B cell (primary cell): ENCODE results near the gene GRM3. TPM values are rescaled to one million over a fixed set of nuclear protein-coding genes. Genes with fewer than 3 reads are reported as not detected.

Experiments
- ATAC-seq: fragments of 200-7000 bp; cut with Tn5 transposase; one replicate; pipeline ENCODE4 v1.10.0; 2021; ENCODE audit warnings: low read depth, mild to moderate bottlenecking, moderate number of reproducible peaks, moderate library complexity
- CTCF ChIA-PET: fragments of 350-600 bp; sonication (Branson Sonifier 250); formaldehyde crosslinking; loops from one replicate; lab custom pipeline; 2021; ENCODE audit warnings: antibody characterized with exemption, inconsistent platforms; lab: Charles Lee
- POLR2A ChIA-PET: fragments of 350-600 bp; sonication (Branson Sonifier 250); formaldehyde crosslinking; loops from one replicate; lab custom pipeline; 2021; ENCODE audit warnings: antibody characterized with exemption; lab: Charles Lee
- DNase-seq: peaks from one replicate; pipeline ENCODE4 v3.0.0; 2013
- H2AFZ ChIP-seq: 2 replicates; pipeline ENCODE4 v1.6.1; 2012; ENCODE audit warnings: mild to moderate bottlenecking, low read depth, low read length; ENCODE audit not compliant: insufficient read depth, poor library complexity, severe bottlenecking
- H3K27ac ChIP-seq, 2 donors: 1 replicate in 1 of 2; 2 replicates in 1 of 2; pipeline ENCODE4 v1.5.1; 2012 to 2013; ENCODE audit warnings: low read length in 2 of 2, mild to moderate bottlenecking in 2 of 2, moderate library complexity in 1 of 2
- H3K27me3 ChIP-seq, 4 experiments: fragments of 200-600 bp in 1 of 4; sonication (generic) in 1 of 4; replicated peaks in 1 of 4; 1 replicate in 2 of 4; 2 replicates in 2 of 4; pipeline versions ENCODE4 v1.6.1 to v1.7.0; 2013 to 2016; ENCODE audit warnings: low read length in 3 of 4, mild to moderate bottlenecking in 2 of 4, mixed read lengths in 1 of 4, moderate library complexity in 1 of 4; ENCODE audit not compliant: insufficient read depth in 4 of 4, control insufficient read depth in 3 of 4; ENCODE audit errors: control extremely low read depth in 1 of 4
- H3K36me3 ChIP-seq, 2 experiments: replicated peaks in 1 of 2; 1 replicate in 1 of 2; 2 replicates in 1 of 2; pipeline versions ENCODE4 v1.6.1 to v1.7.1; 2013; ENCODE audit warnings: low read length in 1 of 2; ENCODE audit not compliant: insufficient read depth in 2 of 2, control insufficient read depth in 1 of 2; ENCODE audit errors: control extremely low read depth in 1 of 2, extremely low read depth in 1 of 2
- H3K4me1 ChIP-seq, 2 donors: fragments of 200-600 bp in 1 of 2; sonication (generic) in 1 of 2; 1 replicate in 1 of 2; 2 replicates in 1 of 2; pipeline versions ENCODE4 v1.5.1 to v1.6.1; 2013 to 2017; ENCODE audit warnings: low read length in 2 of 2; ENCODE audit not compliant: control insufficient read depth in 2 of 2, insufficient read depth in 2 of 2
- H3K4me2 ChIP-seq: replicated peaks from 2 replicates; pipeline ENCODE3; 2012; ENCODE audit warnings: mild to moderate bottlenecking, low read depth, low read length; ENCODE audit not compliant: poor library complexity, severe bottlenecking
- H3K4me3 ChIP-seq, 5 experiments: fragments of 200-600 bp in 1 of 5; sonication (generic) in 1 of 5; 1 replicate in 3 of 5; 2 replicates in 2 of 5; pipeline versions ENCODE4 v1.5.1 to v1.7.0; 2011 to 2016; ENCODE audit warnings: low read length in 4 of 5, mild to moderate bottlenecking in 4 of 5, low read depth in 2 of 5, control low read depth in 1 of 5, moderate library complexity in 1 of 5; ENCODE audit not compliant: insufficient read depth in 1 of 5; ENCODE audit errors: control extremely low read depth in 1 of 5, extremely low read depth in 1 of 5
- H3K79me2 ChIP-seq: fragments of 200-600 bp; sonication (generic); one replicate; pipeline ENCODE4 v1.6.0; 2016; ENCODE audit warnings: low read length; ENCODE audit not compliant: control insufficient read depth, insufficient read depth
- H3K9ac ChIP-seq: fragments of 200-600 bp; sonication (generic); 2 replicates; pipeline ENCODE4 v1.6.1; 2017; ENCODE audit warnings: mild to moderate bottlenecking, low read length, moderate library complexity
- H3K9me3 ChIP-seq, 3 donors: one replicate each; pipeline versions ENCODE4 v1.6.1 to v1.7.1; 2013; ENCODE audit warnings: low read length in 2 of 3; ENCODE audit not compliant: control insufficient read depth in 2 of 3, insufficient read depth in 1 of 3; ENCODE audit errors: control extremely low read depth in 1 of 3
- H4K20me1 ChIP-seq: 2 replicates; pipeline ENCODE4 v1.6.0; 2012; ENCODE audit warnings: mild to moderate bottlenecking, low read length; ENCODE audit not compliant: insufficient read depth, control insufficient read depth, poor library complexity, severe bottlenecking
- H3K27ac Mint-ChIP-seq: one replicate; pipeline ENCODE4 v1.8.0; 2021; ENCODE audit warnings: mixed read lengths
- H3K27me3 Mint-ChIP-seq: one replicate; pipeline ENCODE4 v1.8.0; 2021; ENCODE audit warnings: mixed read lengths
- H3K4me1 Mint-ChIP-seq: one replicate; pipeline ENCODE4 v1.8.0; 2021; ENCODE audit warnings: mixed read lengths
- H3K4me3 Mint-ChIP-seq: one replicate; pipeline ENCODE4 v1.8.0; 2021; ENCODE audit warnings: mixed read lengths
- H3K9me3 Mint-ChIP-seq: one replicate; pipeline ENCODE4 v1.8.0; 2022; ENCODE audit warnings: mixed read lengths; ENCODE audit not compliant: insufficient read depth
- CTCF ChIP-seq: fragments of 200-600 bp; IDR thresholded peaks from one replicate; pipeline ENCODE4 v1.8.0; 2022; ENCODE audit warnings: antibody characterized with exemption, mild to moderate bottlenecking
- EZH2 ChIP-seq: IDR thresholded peaks from 2 replicates; pipeline ENCODE4 v1.6.1; 2012; ENCODE audit warnings: borderline replicate concordance, low read depth, mild to moderate bottlenecking, moderate library complexity, low read length; ENCODE audit not compliant: insufficient read depth, poor library complexity, severe bottlenecking
- WGBS: methylation state at CpG from one replicate; pipeline ENCODE4 v1.1.5; 2013; ENCODE audit warnings: missing lambda C conversion rate; ENCODE audit not compliant: insufficient coverage; 5-methylcytosine and 5-hydroxymethylcytosine counted together
- intact Hi-C: fragments of 100-400 bp; cut with micrococcal nuclease; formaldehyde crosslinking; loops from one replicate; pipeline ENCODE4 v1.10.0; 2022
- polyA plus RNA-seq: library from polyadenylated mRNA; depleted of rRNA; stranded (reverse); fragments of >200 nt; gene quantifications from 2 replicates; pipeline ENCODE4 v1.2.3, GENCODE V29; 2012
- total RNA-seq, 2 donors: library from RNA; stranded (reverse); fragments of 120-200 nt in 1 of 2; gene quantifications; 1 replicate in 1 of 2; 2 replicates in 1 of 2; pipeline versions ENCODE4 v1.2.3 to v1.2.4, GENCODE V29; 2013 to 2022

Gene GRM3
- total and polyA plus RNA-seq, 2 donors (not counting 1 experiment from before 2014, with no cell fraction given) = not detected

- intact Hi-C loops = no loop called here
- ChIA-PET CTCF (no interaction called here), POLR2A (no interaction called here)
- no peaks in the 10 kb centered on the region for H3K4me1 ChIP-seq
- no peaks in the 10 kb centered on the region for H3K27me3 ChIP-seq
- H3K36me3 ChIP-seq = no peaks in the 10 kb centered on the region
- no peaks in the 10 kb centered on the region for H4K20me1 ChIP-seq
- TF ChIP-seq CTCF (no peak), EZH2 (no peak)
- Mint-ChIP-seq H3K27me3 (no peaks in the 10 kb centered on the region), H3K4me3 (no peak overlapping the region), H3K9me3 (no peaks in the 10 kb centered on the region), H3K27ac (no peak overlapping the region), H3K4me1 (no peaks in the 10 kb centered on the region)
- H3K4me2 ChIP-seq = no peak overlapping the region
- no peak overlapping the region for H3K4me3 ChIP-seq
- DNase-seq (no peak), ATAC-seq (no peak)
- no peak overlapping the region for H3K9ac ChIP-seq
- WGBS = no CpG with 5 or more reads among the region's 1 CpG
- no peak overlapping the region for H3K27ac ChIP-seq
- H2AFZ ChIP-seq = no peak overlapping the region
- no peaks in the 10 kb centered on the region for H3K9me3 ChIP-seq
- H3K79me2 ChIP-seq = no peaks in the 10 kb centered on the region
Measured at GRCh38 chr7:86720306-86720705, 76.6 kb downstream of the GRM3 start.

DNA sequence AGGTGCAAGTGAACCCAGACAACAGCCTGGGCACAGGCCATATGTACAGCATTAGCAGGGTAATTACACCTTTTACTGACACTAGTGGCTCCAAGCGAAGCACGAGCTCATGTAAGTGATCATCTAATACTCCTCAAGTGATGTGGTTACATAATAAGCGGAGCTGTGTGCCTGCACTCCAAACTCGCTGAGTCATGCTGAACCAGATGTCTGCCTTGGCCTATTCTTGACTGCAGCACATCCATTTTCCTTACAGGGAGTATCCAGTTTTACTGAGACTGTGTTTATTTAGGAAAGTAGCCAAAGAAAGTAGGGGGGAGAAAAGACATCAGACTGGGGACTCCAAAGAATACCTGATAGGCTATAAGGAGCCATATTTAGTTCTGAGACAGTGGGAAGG, 90.1 kb downstream of the GRM3 start:
- intact Hi-C loops = no loop called here
- H3K27me3 Mint-ChIP-seq = peaks cover 4% of the 10 kb centered on the region

More for the DNA sequence above, 90.1 kb downstream of the GRM3 start:
- TF ChIP-seq EZH2 (no peak), CTCF (no peak)
- Mint-ChIP-seq H3K4me1 (no peaks in the 10 kb centered on the region), H3K27ac (no peak overlapping the region), H3K4me3 (no peak overlapping the region), H3K9me3 (peaks cover 7% of the 10 kb centered on the region)
- no peak for ATAC-seq
- CTCF ChIA-PET = no interaction called here
- no peaks in the 10 kb centered on the region for H3K27me3 ChIP-seq
- peak; percentile 1 for DNase-seq
- H3K9ac ChIP-seq = no peak overlapping the region
- H3K4me3 ChIP-seq = no peak overlapping the region
- H3K4me2 ChIP-seq = no peak overlapping the region
- H2AFZ ChIP-seq = no peak overlapping the region
- no peaks in the 10 kb centered on the region for H4K20me1 ChIP-seq
- POLR2A ChIA-PET = no interaction called here
- H3K9me3 ChIP-seq = peaks cover 0 to 10% (median 5%) of the 10 kb centered on the region in 3 donors
- WGBS = 100% methylated on average over 1 of the region's 4 CpGs
- H3K4me1 ChIP-seq = no peaks in the 10 kb centered on the region
- H3K27ac ChIP-seq = no peak overlapping the region
- no peaks in the 10 kb centered on the region for H3K36me3 ChIP-seq
- H3K79me2 ChIP-seq = no peaks in the 10 kb centered on the region
